OCI-LY7 (cell line): Measurements from ENCODE around the gene HPGDS. TPM values are rescaled to one million over a fixed set of nuclear protein-coding genes. Genes with fewer than 3 reads are reported as not detected.
"Not testable (repeated sequence)": the region's sequence is repeated elsewhere in the genome, so short reads cannot be mapped to it uniquely, and the experiment has no call there.

Source experiments
- BruUV-seq: library from RNA; stranded (reverse); fragments of 400-500 nt; replicated peaks from 2 replicates; lab custom pipeline; 2021; lab: Mats Ljungman, UMichigan
- CTCF ChIA-PET: fragments of 300-600 bp; sonication (Branson Sonifier 250); formaldehyde crosslinking; loops from one replicate; lab custom pipeline; 2022; ENCODE audit warnings: antibody characterized with exemption; ENCODE audit not compliant: unreplicated experiment; lab: Charles Lee
- POLR2A ChIA-PET: fragments of 300-600 bp; sonication (Branson Sonifier 250); formaldehyde crosslinking; loops from one replicate; lab custom pipeline; 2022; ENCODE audit warnings: antibody characterized with exemption; lab: Charles Lee
- DNase-seq: peaks from one replicate; pipeline ENCODE4 v3.0.0-alpha.2; 2015; ENCODE audit warnings: low spot score
- H2AFZ ChIP-seq: fragments of 200-600 bp; sonication (generic), shearing (Covaris generic); 2 replicates; pipeline ENCODE4 v1.6.1; 2014; ENCODE audit warnings: mild to moderate bottlenecking, antibody characterized with exemption, low read length, moderate library complexity
- H3K27ac ChIP-seq: fragments of 200-600 bp; sonication (generic); 2 replicates; pipeline ENCODE4 v1.5.1; 2014; ENCODE audit warnings: mixed run types, low read depth, mild to moderate bottlenecking, moderate library complexity, low read length, inconsistent platforms; ENCODE audit not compliant: poor library complexity, severe bottlenecking
- H3K36me3 ChIP-seq: fragments of 200-600 bp; sonication (generic); 2 replicates; pipeline ENCODE4 v1.6.1; 2014; ENCODE audit warnings: mild to moderate bottlenecking, antibody characterized with exemption, low read length, moderate library complexity, mixed read lengths; ENCODE audit not compliant: insufficient read depth
- H3K4me1 ChIP-seq: fragments of 200-600 bp; sonication (generic); 2 replicates; pipeline ENCODE4 v1.5.1; 2014; ENCODE audit warnings: mild to moderate bottlenecking, low read length; ENCODE audit not compliant: insufficient read depth, poor library complexity, severe bottlenecking
- H3K4me2 ChIP-seq: fragments of 200-600 bp; sonication (generic); 2 replicates; pipeline ENCODE4 v1.6.1; 2014; ENCODE audit warnings: mild to moderate bottlenecking, low read length
- H3K4me3 ChIP-seq: fragments of 200-600 bp; sonication (generic); 2 replicates; pipeline ENCODE4 v1.5.1; 2014; ENCODE audit warnings: mild to moderate bottlenecking, low read depth, low read length; ENCODE audit not compliant: poor library complexity, severe bottlenecking
- H3K79me2 ChIP-seq: fragments of 200-600 bp; sonication (generic); 2 replicates; pipeline ENCODE4 v1.6.1; 2016; ENCODE audit warnings: low read depth, mild to moderate bottlenecking, low read length, moderate library complexity, mixed read lengths; ENCODE audit not compliant: insufficient read depth
- H3K9me2 ChIP-seq: fragments of 200-600 bp; sonication (generic); 2 replicates; pipeline ENCODE4 v1.6.1; 2016; ENCODE audit warnings: mild to moderate bottlenecking, low read length, mixed read lengths; ENCODE audit not compliant: insufficient read depth
- H3K9me3 ChIP-seq: fragments of 200-600 bp; sonication (generic); 2 replicates; pipeline ENCODE4 v1.6.1; 2014; ENCODE audit warnings: mild to moderate bottlenecking, mixed run types, low read length, mixed read lengths
- H4K20me1 ChIP-seq: fragments of 200-600 bp; sonication (generic); 2 replicates; pipeline ENCODE4 v1.6.1; 2014; ENCODE audit warnings: mild to moderate bottlenecking, antibody characterized with exemption, low read length, moderate library complexity, mixed read lengths; ENCODE audit not compliant: insufficient read depth
- EZH2phosphoT487 ChIP-seq: fragments of 200-600 bp; sonication (generic); IDR thresholded peaks from 2 replicates; pipeline ENCODE4 v1.6.1; 2018; ENCODE audit warnings: low read depth, borderline replicate concordance, mild to moderate bottlenecking, mixed run types, antibody characterized with exemption, low read length, moderate library complexity, mixed read lengths
- intact Hi-C: fragments of 100-400 bp; cut with micrococcal nuclease; formaldehyde crosslinking; loops from one replicate; pipeline ENCODE4 v1.10.0; 2022; ENCODE audit not compliant: unreplicated experiment
- total RNA-seq, 2 experiments: library from RNA; depleted of rRNA in 1 of 2; stranded (reverse); fragments of >200 nt in 1 of 2; shearing (Covaris generic) in 1 of 2; gene quantifications; 2 replicates each; pipeline ENCODE4 v1.2.3, GENCODE V29; 2014 to 2022
- TF ChIP-seq, protein P1 (sequence below): fragments of 200-600 bp; sonication (generic); conservative IDR thresholded peaks from 2 replicates; pipeline ENCODE4 v1.5.1; 2014; ENCODE audit warnings: mild to moderate bottlenecking, antibody characterized with exemption, low read length, moderate library complexity, mixed read lengths

HPGDS gene
- total RNA-seq, 2 experiments from 2014 or later: not detected

DNA sequence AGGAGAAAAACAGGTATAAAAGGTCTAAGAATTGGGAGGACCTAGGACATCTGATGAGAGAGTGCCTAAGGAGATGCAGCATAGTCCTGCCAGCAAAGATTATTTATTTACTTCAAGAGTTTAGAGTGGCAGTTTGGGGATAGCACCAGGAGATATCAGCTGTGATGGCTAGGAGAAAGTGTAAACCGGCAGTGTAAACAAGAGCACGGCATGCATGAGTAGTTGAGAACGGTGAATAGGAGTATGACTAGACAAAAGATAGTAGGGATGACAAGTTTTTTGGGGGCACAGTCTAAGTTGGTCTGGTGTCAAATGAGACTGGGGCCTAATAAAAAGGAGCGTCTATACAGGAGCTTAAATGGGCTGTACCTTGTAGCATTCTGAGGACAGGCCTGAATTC is 48.7 kb downstream of the HPGDS start:
- H3K9me2 ChIP-seq, DNase-seq, H2AFZ ChIP-seq, H4K20me1 ChIP-seq, H3K4me2 ChIP-seq, H3K9me3 ChIP-seq, H3K4me3 ChIP-seq, BruUV-seq, POLR2A ChIA-PET, H3K27ac ChIP-seq, H3K4me1 ChIP-seq, intact Hi-C loops, CTCF ChIA-PET, H3K79me2 ChIP-seq: not testable (repeated sequence)
- peaks cover 32% of the 10 kb centered on the region for H3K36me3 ChIP-seq

DNA sequence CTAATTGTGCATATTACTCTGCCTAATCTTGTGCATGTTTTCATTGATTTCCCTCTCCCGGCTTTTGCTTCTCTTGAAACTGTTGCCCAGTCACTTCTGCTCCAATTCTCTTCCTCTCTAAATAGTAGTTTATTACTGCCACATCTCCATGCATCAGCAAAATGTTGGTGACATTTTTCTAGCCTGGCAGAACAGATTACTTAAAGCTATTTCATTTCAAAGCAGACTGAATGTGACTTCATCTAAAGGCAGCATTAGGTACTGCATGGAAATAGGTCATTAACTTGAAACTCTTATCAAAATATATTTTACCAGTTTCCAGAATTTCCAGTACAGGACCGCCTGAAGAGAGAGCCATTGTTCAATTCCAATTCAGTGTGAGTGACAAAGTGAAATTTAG is 52.4 kb downstream of the HPGDS start:
- Histone ChIP-seq H2AFZ (no peak overlapping the region), H4K20me1 (no peaks in the 10 kb centered on the region), H3K36me3 (peaks cover 66% of the 10 kb centered on the region), H3K4me2 (no peak overlapping the region), H3K9me3 (no peaks in the 10 kb centered on the region), H3K4me3 (no peak overlapping the region), H3K9me2 (no peaks in the 10 kb centered on the region), H3K79me2 (no peaks in the 10 kb centered on the region), H3K27ac (no peak overlapping the region), H3K4me1 (no peaks in the 10 kb centered on the region)
- no TSS peak for BruUV-seq
- TF ChIP-seq, protein P1, sequence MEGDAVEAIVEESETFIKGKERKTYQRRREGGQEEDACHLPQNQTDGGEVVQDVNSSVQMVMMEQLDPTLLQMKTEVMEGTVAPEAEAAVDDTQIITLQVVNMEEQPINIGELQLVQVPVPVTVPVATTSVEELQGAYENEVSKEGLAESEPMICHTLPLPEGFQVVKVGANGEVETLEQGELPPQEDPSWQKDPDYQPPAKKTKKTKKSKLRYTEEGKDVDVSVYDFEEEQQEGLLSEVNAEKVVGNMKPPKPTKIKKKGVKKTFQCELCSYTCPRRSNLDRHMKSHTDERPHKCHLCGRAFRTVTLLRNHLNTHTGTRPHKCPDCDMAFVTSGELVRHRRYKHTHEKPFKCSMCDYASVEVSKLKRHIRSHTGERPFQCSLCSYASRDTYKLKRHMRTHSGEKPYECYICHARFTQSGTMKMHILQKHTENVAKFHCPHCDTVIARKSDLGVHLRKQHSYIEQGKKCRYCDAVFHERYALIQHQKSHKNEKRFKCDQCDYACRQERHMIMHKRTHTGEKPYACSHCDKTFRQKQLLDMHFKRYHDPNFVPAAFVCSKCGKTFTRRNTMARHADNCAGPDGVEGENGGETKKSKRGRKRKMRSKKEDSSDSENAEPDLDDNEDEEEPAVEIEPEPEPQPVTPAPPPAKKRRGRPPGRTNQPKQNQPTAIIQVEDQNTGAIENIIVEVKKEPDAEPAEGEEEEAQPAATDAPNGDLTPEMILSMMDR: no peak; the same call in 1 of the 2 replicates
- no peak for TF ChIP-seq EZH2phosphoT487
- CTCF ChIA-PET: no interaction called here
- intact Hi-C loops: no loop called here
- DNase-seq: no peak
- POLR2A ChIA-PET: no interaction called here

DNA sequence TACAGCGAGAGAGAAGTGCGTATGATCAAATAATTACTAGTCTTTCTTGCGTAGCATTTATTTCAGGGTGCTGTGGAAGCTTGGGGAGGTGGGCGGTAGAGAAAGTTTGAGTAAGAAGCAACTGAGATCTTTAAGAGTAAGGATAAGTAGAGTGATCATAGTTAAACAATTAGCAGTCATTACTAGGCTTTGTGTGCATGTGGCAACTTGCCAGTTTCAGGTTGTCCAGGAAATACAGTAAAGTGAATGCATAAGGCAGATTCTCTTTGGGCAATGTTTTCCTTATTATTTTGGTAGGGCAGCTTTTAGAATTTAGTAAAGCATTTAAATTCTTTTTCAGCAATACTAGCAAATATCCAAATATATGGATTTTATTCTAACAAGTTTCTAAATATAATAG is 57.0 kb downstream of the HPGDS start:
- no peak overlapping the region for H2AFZ ChIP-seq
- peaks cover 94% of the 10 kb centered on the region for H3K36me3 ChIP-seq
- H3K4me1 ChIP-seq: no peaks in the 10 kb centered on the region

More for the DNA sequence above, 57.0 kb downstream of the HPGDS start:
- intact Hi-C loops: no loop called here
- no peaks in the 10 kb centered on the region for H3K9me3 ChIP-seq
- no peak overlapping the region for H3K4me2 ChIP-seq
- no TSS peak for BruUV-seq
- no peaks in the 10 kb centered on the region for H3K9me2 ChIP-seq
- ChIA-PET CTCF (no interaction called here), POLR2A (interaction anchor here (0.6 kb wide), 1 partner anchor 16 kb away, joined by 3 read pairs; no protein-coding TSS in a partner anchor)
- DNase-seq: no peak
- no peak overlapping the region for H3K27ac ChIP-seq
- no peaks in the 10 kb centered on the region for H3K79me2 ChIP-seq
- TF ChIP-seq EZH2phosphoT487: no peak
- TF ChIP-seq, protein P1: no peak
- H3K4me3 ChIP-seq: no peak overlapping the region
- H4K20me1 ChIP-seq: no peaks in the 10 kb centered on the region
